ENCODE measurements around the gene LENEP. TPM values are rescaled to one million over a fixed set of nuclear protein-coding genes. Genes with fewer than 3 reads are reported as not detected.

The LENEP gene
- total and polyA plus RNA-seq, 8 donors: 0.29 TPM; not detected in 7

DNA sequence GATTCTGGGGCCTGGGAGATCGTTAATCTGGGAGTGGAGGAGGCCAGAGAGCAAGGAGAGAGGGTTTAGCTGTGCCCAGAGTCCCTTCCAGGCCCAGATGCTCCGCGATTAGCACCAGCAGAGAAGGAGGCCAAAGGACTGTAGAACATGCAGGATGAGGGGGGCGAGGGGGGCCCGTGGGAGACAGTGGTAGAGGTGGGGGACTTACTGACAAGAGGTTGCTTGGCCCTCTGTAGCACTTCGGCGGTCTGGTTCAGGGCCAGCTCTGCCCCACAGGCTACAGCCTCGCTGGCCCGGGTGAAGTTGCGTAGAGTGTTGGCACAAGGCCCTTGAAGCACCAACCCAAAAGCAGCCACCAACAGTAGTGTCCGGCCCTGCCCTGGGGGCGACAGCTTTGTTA lies 39.5 kb downstream of the LENEP start:
- H3K9me3 ChIP-seq: no peaks in the 10 kb centered on the region
- intact Hi-C loops (cut with DNase I): no loop called here
- no peak for FAIRE-seq
- ATAC-seq: no peak
- no peak for DNase-seq
- no peaks in the 10 kb centered on the region for H3K36me3 ChIP-seq
- no peak overlapping the region for H3K27ac ChIP-seq
- no peaks in the 10 kb centered on the region for H3K4me1 ChIP-seq
- TF ChIP-seq, protein P1, sequence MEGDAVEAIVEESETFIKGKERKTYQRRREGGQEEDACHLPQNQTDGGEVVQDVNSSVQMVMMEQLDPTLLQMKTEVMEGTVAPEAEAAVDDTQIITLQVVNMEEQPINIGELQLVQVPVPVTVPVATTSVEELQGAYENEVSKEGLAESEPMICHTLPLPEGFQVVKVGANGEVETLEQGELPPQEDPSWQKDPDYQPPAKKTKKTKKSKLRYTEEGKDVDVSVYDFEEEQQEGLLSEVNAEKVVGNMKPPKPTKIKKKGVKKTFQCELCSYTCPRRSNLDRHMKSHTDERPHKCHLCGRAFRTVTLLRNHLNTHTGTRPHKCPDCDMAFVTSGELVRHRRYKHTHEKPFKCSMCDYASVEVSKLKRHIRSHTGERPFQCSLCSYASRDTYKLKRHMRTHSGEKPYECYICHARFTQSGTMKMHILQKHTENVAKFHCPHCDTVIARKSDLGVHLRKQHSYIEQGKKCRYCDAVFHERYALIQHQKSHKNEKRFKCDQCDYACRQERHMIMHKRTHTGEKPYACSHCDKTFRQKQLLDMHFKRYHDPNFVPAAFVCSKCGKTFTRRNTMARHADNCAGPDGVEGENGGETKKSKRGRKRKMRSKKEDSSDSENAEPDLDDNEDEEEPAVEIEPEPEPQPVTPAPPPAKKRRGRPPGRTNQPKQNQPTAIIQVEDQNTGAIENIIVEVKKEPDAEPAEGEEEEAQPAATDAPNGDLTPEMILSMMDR (IDR thresholded peaks at IDR 0.05): no peak
- H3K4me3 ChIP-seq: no peak overlapping the region
- H3K27me3 ChIP-seq: no peaks in the 10 kb centered on the region
- 81 to 90% methylated on average over 10 to 12 of the region's 12 CpGs for WGBS, 2 donors

DNA sequence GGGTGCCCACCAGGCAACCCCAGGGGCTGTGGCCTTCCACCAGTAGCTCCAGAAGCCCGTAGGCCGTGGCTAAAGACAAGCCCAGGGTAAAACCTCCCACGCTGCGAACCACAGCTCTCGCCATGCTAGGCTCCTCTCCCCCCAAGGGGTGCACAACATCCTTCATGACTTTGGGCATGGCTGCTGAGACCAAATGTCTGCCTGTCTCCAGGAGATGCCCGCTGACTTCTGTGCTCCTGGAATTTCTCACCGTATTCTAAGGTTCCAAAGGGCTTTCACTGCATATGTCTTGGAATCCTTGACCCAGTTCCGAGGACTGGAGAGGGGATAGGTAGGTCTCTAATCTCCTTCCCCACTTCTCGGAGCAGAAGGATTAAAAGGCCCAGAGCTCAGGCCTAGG lies 40.1 kb downstream of the LENEP start, which contains the start of the genes DCST1 and DCST2:
TSS of gene DCST1 (plus strand) at position 301 of the 400 bp plus-strand sequence. CDS start 213 bp downstream, outside the sequence.
TSS of gene DCST2 (minus strand) at position 258 of the 400 bp plus-strand sequence. CDS start at position 178, 80 bp downstream.
- intact Hi-C loops (cut with DNase I): no loop called here
- FAIRE-seq (no peak), DNase-seq (no peak), ATAC-seq (no peak)
- H3K27me3 ChIP-seq: no peaks in the 10 kb centered on the region
- no peaks in the 10 kb centered on the region for H3K36me3 ChIP-seq
- no peaks in the 10 kb centered on the region for H3K9me3 ChIP-seq
- no peak within 1 kb of the TSS for H3K4me3 ChIP-seq
- TF ChIP-seq, protein P1 (IDR thresholded peaks at IDR 0.05): no peak
- no peaks in the 10 kb centered on the region for H3K4me1 ChIP-seq
- WGBS, 2 donors: 86 to 94% methylated on average over 9 of the region's 9 CpGs
- no peak within 1 kb of the TSS for H3K27ac ChIP-seq

DNA sequence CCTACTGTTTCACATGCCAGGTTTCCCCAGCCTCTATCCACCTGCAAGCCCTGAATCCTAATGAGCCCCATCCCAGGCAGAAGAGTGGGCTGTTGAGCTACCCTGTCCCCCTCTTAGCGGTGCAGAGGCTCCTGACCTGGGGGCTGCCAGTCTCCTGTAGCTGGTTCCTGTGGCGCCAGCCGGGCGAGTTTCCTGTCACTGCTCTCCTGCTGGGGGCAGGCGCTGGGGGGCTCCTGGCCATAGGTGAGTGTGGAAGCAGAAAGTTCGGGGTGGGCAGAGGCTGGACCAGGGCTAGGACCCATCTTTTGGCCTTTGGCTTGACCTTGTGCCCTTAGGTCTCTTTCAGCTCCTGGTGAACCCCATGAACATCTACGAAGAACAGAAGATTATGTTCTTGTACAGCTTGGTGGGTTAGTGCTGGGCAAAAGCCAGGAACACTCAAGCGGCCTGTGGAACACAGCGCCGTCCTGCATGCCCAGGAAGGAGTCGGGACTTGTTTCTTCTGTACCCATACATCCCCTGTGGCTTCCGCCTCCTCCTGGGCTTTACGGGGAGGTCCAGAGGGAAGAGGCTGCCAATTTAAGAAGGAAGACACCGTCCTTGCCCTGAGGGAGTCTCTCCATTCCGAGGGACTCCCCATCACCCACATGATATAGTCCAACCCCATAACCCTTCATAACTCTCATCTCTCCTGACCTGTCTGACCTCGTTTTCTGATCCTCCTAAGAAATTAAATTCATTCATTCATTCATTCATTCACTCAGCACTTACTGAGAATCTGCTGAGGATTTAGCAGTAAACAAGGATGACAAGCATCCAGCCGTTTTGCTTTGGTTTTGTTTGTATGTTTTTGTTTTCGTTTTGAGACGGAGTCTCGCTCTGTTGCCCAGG lies 41.2 kb downstream of the LENEP start:
- H3K27ac ChIP-seq: no peak overlapping the region
- H3K9me3 ChIP-seq: no peaks in the 10 kb centered on the region
- H3K4me1 ChIP-seq: no peaks in the 10 kb centered on the region
- DNase-seq: no peak
- ATAC-seq: no peak
- no peak for FAIRE-seq
- no peak overlapping the region for H3K4me3 ChIP-seq
- no peaks in the 10 kb centered on the region for H3K36me3 ChIP-seq
- 75 to 83% methylated on average over 20 of the region's 20 CpGs for WGBS, 2 donors
- intact Hi-C loops (cut with DNase I): no loop called here
- no peaks in the 10 kb centered on the region for H3K27me3 ChIP-seq
- TF ChIP-seq, protein P1 (IDR thresholded peaks at IDR 0.05): no peak

DNA sequence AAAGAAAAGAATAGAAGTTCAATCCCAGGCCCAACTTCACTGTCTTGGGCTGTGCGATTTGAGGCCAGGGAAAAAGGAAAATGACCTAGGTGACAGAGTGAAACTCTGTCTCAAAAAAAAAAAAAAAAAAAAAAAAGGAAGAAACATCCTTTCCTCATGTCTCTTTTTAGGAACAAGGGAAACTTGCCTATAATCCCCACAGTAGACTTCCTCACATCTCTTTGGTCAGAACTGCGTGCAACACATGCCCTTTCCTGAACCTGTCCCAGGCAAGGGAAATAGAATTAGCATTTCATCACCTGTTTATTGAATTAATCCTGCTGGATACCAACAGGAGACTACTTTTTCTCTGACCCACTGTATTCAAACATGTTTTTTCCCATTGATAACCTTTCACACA lies 42.5 kb downstream of the LENEP start:
- 88 to 91% methylated on average over 2 of the region's 2 CpGs for WGBS, 2 donors
- FAIRE-seq (no peak), DNase-seq (no peak), ATAC-seq (no peak)
- intact Hi-C loops (cut with DNase I): no loop called here
- H3K36me3 ChIP-seq: no peaks in the 10 kb centered on the region
- H3K4me3 ChIP-seq: no peak overlapping the region
- TF ChIP-seq, protein P1 (IDR thresholded peaks at IDR 0.05): no peak
- H3K27me3 ChIP-seq: no peaks in the 10 kb centered on the region
- no peaks in the 10 kb centered on the region for H3K4me1 ChIP-seq
- H3K27ac ChIP-seq: no peak overlapping the region
- H3K9me3 ChIP-seq: no peaks in the 10 kb centered on the region

DNA sequence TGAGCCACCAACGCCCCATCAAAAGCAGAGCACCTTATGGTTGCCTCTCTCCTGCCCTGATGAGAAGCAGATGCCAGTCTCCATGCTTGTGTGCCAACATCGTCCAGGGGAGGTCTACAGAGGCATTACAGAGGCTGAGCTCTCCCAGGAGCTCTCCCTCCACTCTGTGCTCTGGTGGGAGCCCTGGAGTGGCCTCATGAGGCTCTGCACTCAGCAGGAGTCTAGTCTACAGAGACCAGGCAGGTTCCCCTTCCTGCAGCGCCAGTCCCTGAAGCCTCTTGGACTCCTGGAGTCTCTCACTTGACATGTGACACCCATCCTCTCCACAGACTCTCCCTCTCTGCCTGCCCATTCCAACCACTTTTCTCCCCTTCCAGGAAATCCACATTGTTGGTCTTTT lies 43.7 kb downstream of the LENEP start:
- H3K27ac ChIP-seq: no peak overlapping the region
- H3K4me1 ChIP-seq: no peaks in the 10 kb centered on the region
- no peaks in the 10 kb centered on the region for H3K36me3 ChIP-seq
- ATAC-seq (no peak), DNase-seq (no peak), FAIRE-seq (no peak)
- no peaks in the 10 kb centered on the region for H3K9me3 ChIP-seq
- TF ChIP-seq, protein P1 (IDR thresholded peaks at IDR 0.05): no peak
- intact Hi-C loops (cut with DNase I): no loop called here
- no peak overlapping the region for H3K4me3 ChIP-seq
- H3K27me3 ChIP-seq: no peaks in the 10 kb centered on the region
- WGBS, 2 donors: 81 to 92% methylated on average over 3 of the region's 3 CpGs

All from pancreas (tissue), 10 donors.